ENCODE data around the gene ZAR1L.

ZAR1L gene

GRCh38 chr13:32302461-32302860 is 12.7 kb downstream of the ZAR1L start:
- no peak for DNase-seq (ENCODE audit: low spot score)

GRCh38 chr13:32300920-32301319 is 14.2 kb downstream of the ZAR1L start:
- DNase-seq (ENCODE audit: low spot score), result no peak

GRCh38 chr13:32300406-32300805 is 14.8 kb downstream of the ZAR1L start:
- peak; percentile 56 for DNase-seq (ENCODE audit: low spot score)

GRCh38 chr13:32299893-32300292 is 15.3 kb downstream of the ZAR1L start:
- no peak for DNase-seq (ENCODE audit: low spot score)

- no peak for DNase-seq (ENCODE audit: low spot score)
Measured at GRCh38 chr13:32298695-32299094, 16.5 kb downstream of the ZAR1L start.

- no peak for DNase-seq (ENCODE audit: low spot score)
Measured at GRCh38 chr13:32297206-32297605, 18.0 kb downstream of the ZAR1L start.

GRCh38 chr13:32285633-32285965 is 29.6 kb downstream of the ZAR1L start:
- no peak for DNase-seq (ENCODE audit: low spot score)

- no peak for DNase-seq (ENCODE audit: low spot score)
Measured at GRCh38 chr13:32284927-32285632, 30.1 kb downstream of the ZAR1L start.

- no peak for DNase-seq (ENCODE audit: low spot score)
Measured at GRCh38 chr13:32282096-32282711, 33.0 kb downstream of the ZAR1L start.

- DNase-seq (ENCODE audit: low spot score), result no peak
Measured at GRCh38 chr13:32281096-32281495, 34.1 kb downstream of the ZAR1L start.

- DNase-seq (ENCODE audit: low spot score), result no peak
Measured at GRCh38 chr13:32278426-32278825, 36.7 kb downstream of the ZAR1L start.

- no peak for DNase-seq (ENCODE audit: low spot score)
Measured at GRCh38 chr13:32277839-32278238, 37.3 kb downstream of the ZAR1L start.

- peak; percentile 56 for DNase-seq (ENCODE audit: low spot score)
Measured at GRCh38 chr13:32272021-32272683, 43.0 kb downstream of the ZAR1L start.

- DNase-seq (ENCODE audit: low spot score), result no peak
Measured at GRCh38 chr13:32267836-32268439, 47.2 kb downstream of the ZAR1L start.

GRCh38 chr13:32266130-32266529 is 49.0 kb downstream of the ZAR1L start:
- DNase-seq (ENCODE audit: low spot score), result no peak

- no peak for DNase-seq (ENCODE audit: low spot score)
Measured at GRCh38 chr13:32265726-32266125, 49.4 kb downstream of the ZAR1L start.

GRCh38 chr13:32264407-32264806 is 50.8 kb downstream of the ZAR1L start:
- DNase-seq (ENCODE audit: low spot score), result peak; percentile 82

GRCh38 chr13:32262619-32263018 is 52.5 kb downstream of the ZAR1L start:
- DNase-seq (ENCODE audit: low spot score), result no peak

- DNase-seq (ENCODE audit: low spot score), result no peak
Measured at GRCh38 chr13:32262165-32262564, 53.0 kb downstream of the ZAR1L start.

GRCh38 chr13:32261567-32261966 is 53.6 kb downstream of the ZAR1L start:
- DNase-seq (ENCODE audit: low spot score), result peak; percentile 88

- DNase-seq (ENCODE audit: low spot score), result no peak
Measured at GRCh38 chr13:32259116-32259515, 56.0 kb downstream of the ZAR1L start.

GRCh38 chr13:32257649-32258048 is 57.5 kb downstream of the ZAR1L start:
- DNase-seq (ENCODE audit: low spot score), result no peak

GRCh38 chr13:32256243-32256642 is 58.9 kb downstream of the ZAR1L start:
- DNase-seq (ENCODE audit: low spot score), result no peak

All from kidney capillary endothelial cell (primary cell).